Activated naive CD4-positive, alpha-beta T cell treated with Interleukin-2 at 50 U/mL for 16 hours (primary cell): ENCODE data around the gene RASGRP3.
"Not testable (repeated sequence)": the region's sequence is repeated elsewhere in the genome, so short reads cannot be mapped to it uniquely, and the experiment has no call there.

Source experiments
- DNase-seq: peaks from one replicate; pipeline ENCODE4 v3.0.0-alpha.2; 2020

Gene RASGRP3, protein sequence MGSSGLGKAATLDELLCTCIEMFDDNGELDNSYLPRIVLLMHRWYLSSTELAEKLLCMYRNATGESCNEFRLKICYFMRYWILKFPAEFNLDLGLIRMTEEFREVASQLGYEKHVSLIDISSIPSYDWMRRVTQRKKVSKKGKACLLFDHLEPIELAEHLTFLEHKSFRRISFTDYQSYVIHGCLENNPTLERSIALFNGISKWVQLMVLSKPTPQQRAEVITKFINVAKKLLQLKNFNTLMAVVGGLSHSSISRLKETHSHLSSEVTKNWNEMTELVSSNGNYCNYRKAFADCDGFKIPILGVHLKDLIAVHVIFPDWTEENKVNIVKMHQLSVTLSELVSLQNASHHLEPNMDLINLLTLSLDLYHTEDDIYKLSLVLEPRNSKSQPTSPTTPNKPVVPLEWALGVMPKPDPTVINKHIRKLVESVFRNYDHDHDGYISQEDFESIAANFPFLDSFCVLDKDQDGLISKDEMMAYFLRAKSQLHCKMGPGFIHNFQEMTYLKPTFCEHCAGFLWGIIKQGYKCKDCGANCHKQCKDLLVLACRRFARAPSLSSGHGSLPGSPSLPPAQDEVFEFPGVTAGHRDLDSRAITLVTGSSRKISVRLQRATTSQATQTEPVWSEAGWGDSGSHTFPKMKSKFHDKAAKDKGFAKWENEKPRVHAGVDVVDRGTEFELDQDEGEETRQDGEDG

GRCh38 chr2:33476131-33476792 lies at the start of gene RASGRP3:
Gene RASGRP3, plus strand, starts transcription at chr2:33476649. Its CDS starts 38,488 bp downstream, at chr2:33515137.
- peak; percentile 66 for DNase-seq

DNA sequence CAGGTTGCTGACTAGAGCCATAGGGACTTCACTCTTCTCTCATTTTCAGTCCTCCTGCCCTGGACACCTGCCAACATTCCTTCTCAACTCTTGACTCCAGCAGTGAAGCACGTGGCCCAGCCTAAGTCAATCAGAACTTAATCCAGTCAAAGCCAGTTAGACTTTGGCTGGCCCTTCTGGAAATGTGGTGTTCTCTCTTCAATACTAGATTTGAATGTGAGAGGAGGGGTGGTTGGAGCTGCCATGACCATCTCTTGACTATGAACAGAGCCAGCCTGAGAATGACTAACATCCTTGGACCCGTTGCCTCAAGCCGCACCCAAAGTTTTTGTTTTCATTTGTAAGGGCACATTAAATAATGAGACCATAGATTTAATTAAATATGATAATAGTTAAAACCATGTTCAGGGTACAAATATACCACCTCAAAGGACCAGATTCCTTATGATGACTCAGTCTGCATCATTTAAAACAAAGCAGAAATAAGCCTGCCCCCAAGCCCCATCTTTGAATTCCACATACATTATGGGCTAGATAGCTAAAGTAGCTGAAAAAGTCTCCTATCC lies 49.7 kb upstream of the RASGRP3 start:
- no peak for DNase-seq

- no peak for DNase-seq
These were observed 46.4 kb upstream of the RASGRP3 start for GRCh38 chr2:33430077-33430476.

DNA sequence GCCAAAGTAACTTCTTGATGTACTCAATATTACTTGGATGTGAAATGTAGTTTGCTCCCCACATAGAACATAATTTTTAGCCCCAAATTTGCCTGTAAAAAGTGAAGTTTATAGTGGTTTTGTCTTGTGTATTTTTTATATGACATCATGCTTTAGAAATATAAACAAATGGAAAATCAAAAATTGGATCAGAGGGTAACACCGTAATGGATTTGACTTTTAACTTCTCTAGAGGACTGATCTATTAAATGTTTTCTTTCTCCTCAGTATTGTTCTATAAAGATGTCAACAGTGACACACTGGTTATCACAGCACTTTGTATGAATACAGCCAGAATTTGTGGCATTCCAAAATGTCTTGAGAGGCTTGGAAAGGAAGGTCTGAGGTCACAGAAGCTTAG lies 45.6 kb upstream of the RASGRP3 start:
- no peak for DNase-seq

DNA sequence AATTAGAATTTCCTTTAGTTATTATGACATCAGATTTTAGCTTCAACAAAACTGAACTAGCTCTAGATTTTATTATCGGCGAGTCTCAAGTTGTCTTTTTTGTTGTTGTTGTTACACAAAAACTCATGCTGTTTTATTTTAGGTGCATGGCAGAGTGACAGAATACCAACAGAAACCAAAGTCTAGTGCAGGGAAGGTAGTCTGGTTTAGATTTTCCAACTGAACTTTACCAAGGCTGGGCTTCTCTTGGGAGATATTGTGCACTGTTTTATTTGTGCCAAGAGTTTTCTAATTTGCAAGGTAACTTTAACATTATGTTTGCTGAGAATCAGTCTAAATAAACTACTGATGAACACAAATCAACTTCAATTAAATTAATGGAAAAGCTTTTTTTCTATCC lies 43.6 kb upstream of the RASGRP3 start:
- no peak for DNase-seq

- no peak for DNase-seq
These were observed 42.9 kb upstream of the RASGRP3 start for GRCh38 chr2:33433279-33434235.

- DNase-seq = no peak
These were observed 40.9 kb upstream of the RASGRP3 start for GRCh38 chr2:33435518-33435917.

- no peak for DNase-seq
These were observed 40.4 kb upstream of the RASGRP3 start for GRCh38 chr2:33436083-33436482.

DNA sequence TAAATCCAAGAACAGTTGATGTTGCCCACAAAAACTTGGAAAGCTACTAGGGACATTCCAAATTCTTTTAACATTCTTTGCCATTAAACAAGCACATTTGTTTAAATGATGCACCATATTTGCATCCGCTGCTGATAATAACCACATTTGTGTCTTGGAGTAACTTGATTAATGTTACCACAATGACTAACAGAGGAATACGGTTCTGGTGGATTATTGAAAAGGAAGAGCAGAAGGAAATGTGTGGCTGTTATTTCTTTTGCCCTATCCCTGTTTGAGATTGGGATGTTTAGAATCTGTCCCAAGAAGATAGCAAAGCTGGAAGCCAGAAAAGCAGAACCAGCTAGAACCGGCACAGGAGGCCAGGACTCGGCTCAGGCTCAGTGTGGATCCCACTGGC lies 39.2 kb upstream of the RASGRP3 start:
- no peak for DNase-seq

GRCh38 chr2:33437815-33438214 lies 38.6 kb upstream of the RASGRP3 start:
- DNase-seq = no peak

- peak; percentile 9 for DNase-seq
These were observed 35.1 kb upstream of the RASGRP3 start for GRCh38 chr2:33441235-33441810.

DNA sequence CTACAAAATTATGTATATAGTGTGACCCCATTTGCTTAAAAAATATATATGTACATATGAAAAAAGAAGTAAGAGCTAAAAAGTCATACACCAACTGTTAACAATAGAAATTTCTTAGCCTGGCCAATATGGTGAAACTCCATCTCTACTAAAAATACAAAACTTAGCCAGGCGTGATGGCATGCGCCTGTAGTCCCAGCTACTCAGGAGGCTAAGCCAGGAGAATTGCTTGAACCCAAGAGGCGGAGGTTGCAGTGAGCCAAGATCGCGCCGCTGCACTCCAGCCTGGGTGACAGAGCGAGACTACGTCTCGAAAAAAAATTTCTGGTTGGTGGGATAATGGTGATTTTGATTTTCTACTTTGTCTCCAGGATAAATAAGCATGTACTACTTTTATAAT lies 34.4 kb upstream of the RASGRP3 start:
- not testable (repeated sequence) for DNase-seq

DNA sequence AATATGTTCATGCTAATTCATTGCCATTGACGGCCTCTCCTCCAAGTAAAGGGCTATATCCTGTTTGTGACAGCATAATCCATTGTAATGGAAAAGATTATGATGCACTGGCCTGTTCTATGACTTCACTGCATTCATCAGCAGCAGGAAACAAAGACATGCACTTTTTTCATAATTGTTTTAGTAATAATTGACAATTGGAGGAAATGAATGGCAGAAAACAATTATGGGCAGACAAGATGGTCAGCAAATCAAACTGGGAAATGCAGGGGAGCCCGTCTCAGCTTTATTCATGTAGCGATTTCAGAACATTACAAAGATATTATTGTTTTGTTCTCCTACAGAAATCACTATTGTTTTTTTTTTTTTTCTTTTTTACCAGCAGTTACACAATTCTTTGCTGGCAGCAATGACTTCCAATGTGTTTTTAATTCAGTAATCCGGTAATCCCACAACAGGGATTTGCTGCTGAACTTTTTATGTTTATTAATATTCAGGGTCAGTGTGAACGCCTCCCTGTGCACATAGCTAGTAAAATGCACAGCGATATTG lies 33.8 kb upstream of the RASGRP3 start:
- no peak for DNase-seq

GRCh38 chr2:33443274-33443829 lies 33.1 kb upstream of the RASGRP3 start:
- DNase-seq = no peak

DNA sequence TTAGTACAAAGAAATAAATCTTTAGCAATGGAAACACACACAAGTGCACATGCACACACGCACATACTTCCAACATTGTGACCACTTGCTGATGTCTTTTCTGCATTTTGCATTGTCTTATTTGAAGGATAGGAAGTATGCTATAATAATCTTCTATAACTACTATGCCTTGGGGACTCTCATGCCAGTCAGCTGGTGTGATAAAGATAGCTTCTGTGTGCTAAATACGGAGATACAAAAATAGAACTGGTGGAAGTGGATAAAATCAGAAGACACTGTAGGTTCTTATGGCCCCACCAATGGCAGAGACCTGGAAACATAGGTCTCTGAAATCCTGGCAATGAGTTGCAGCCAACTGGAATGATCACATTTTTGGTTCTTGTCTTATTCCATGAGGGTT lies 31.5 kb upstream of the RASGRP3 start:
- DNase-seq = no peak

DNA sequence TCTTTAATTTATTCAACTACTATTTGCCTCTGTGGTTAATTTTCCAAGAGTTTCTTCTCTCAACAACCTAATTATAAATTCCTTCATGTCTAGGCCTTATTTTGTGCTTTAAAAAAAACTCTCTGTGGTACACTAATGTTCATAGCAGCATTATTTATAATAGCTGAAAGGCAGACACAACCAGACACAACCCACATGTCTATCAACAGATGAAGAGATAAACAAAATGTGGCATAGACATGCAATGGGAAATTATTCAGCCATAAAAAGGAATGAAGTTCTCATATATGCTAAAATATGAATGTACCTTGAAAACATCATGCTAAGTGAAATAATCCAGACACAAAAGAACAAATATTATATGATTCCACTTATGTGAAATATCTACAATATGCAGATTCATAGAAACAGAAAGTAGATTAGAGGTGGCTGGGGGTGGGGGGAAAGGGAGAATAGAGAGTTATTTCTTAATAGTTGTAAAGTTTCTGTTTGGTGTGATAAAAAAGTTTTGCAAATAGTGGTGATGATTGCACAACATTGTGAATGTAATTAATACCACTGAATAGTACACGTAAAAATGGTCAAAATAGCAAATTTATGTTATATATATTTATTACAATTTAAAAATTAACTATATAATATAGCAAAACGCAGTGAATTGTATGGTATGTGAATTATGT lies 28.1 kb upstream of the RASGRP3 start:
- no peak for DNase-seq

DNA sequence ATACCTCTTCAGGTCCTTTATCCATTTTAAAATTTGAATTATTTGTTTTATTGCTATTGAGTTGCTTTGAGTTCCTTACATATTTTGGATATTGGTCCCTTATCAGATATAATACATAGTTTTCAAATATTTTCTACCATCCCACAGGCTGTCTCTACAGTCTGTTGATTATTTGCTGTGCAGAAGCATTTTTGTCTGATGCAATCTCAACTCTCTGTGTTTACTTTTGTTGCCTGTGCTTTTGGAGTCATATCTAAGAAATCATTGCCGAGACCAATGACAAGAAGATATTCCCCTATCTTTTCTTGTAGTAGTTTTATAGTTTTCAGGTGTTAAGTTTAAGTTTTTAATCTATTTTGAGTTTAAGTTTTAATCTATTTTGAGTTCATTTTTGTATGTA lies 25.2 kb upstream of the RASGRP3 start:
- no peak for DNase-seq

GRCh38 chr2:33451825-33452224 lies 24.6 kb upstream of the RASGRP3 start:
- no peak for DNase-seq

DNA sequence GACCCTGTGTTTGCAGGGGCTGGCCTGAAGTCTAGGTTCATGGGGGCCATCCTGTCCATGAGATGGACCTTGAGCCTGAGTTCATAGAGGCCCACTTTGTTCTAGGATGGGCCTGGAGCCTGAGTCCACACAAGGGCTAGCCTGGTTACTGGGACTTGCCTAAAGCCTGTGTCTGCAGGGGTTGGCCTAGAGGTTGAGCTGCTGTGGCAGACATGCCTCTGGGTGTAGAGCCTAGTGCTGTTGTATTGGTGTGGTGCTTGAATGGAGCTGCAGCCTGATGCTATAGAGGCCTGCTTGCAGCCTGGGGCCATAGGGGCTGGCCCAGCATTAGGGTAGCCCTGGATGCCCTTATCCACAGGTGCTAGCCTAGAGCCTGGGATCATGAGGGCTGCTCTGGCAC lies 23.9 kb upstream of the RASGRP3 start:
- no peak for DNase-seq

DNA sequence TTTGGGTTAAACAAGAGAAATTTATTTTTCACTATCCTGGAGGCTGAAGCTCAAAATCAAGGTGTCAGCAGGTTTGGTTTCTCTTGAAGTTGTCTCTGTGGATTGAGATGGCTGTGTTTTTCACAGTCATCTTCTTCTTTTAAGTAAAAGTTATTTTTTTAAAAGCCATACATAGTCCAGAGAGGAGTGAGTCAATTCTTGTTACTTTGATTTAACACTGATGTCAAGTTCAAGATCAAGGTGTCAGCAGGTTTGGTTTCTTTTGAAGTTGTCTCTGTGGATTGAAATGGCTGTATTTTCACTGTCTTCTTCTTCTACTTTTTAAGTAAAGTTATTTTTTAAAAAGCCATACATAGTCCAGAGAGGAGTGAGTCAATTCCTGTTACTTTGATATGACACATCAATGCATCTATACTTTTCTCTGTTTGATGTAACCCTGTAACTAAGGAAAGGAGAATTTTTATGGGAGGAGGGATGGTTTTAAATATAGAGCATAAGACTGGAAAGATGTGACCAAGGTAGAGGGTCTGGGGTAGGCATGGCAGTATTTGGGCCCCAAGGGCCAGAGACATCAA lies 22.5 kb upstream of the RASGRP3 start:
- no peak for DNase-seq
